Panc1 (cell line): ENCODE results near the gene CENPP. TPM values are rescaled to one million over a fixed set of nuclear protein-coding genes. Genes with fewer than 3 reads are reported as not detected.

Source experiments
- ATAC-seq: fragments of 200-7000 bp; cut with Tn5 transposase; 2 replicates; pipeline ENCODE4 v1.9.1; 2020; ENCODE audit warnings: mild to moderate bottlenecking, moderate library complexity
- BruUV-seq: library from RNA; stranded (reverse); fragments of 400-500 nt; replicated peaks from 2 replicates; lab custom pipeline; 2021; lab: Mats Ljungman, UMichigan
- CTCF ChIA-PET: fragments of 300-600 bp; sonication (Branson Sonifier 250); formaldehyde crosslinking; loops from one replicate; lab custom pipeline; 2022; ENCODE audit warnings: antibody characterized with exemption; lab: Charles Lee
- POLR2A ChIA-PET: fragments of 300-600 bp; sonication (Branson Sonifier 250); formaldehyde crosslinking; loops from one replicate; lab custom pipeline; 2022; ENCODE audit warnings: antibody characterized with exemption; lab: Charles Lee
- DNase-seq: peaks from one replicate; pipeline ENCODE4 v3.0.0-alpha.2; 2010; ENCODE audit warnings: low read depth, low spot score
- H3K27ac ChIP-seq: 2 replicates; pipeline ENCODE4 v1.5.1; 2011; ENCODE audit warnings: mild to moderate bottlenecking, low read length, inconsistent platforms
- H3K27me3 ChIP-seq: fragments of 200-500 bp; sonication (Bioruptor generic); 2 replicates; pipeline ENCODE4 v1.6.0; 2014; ENCODE audit warnings: low read length, inconsistent platforms; ENCODE audit not compliant: control insufficient read depth, insufficient read depth
- H3K36me3 ChIP-seq: fragments of 200-500 bp; sonication (Bioruptor generic); 2 replicates; pipeline ENCODE4 v1.5.1; 2014; ENCODE audit warnings: inconsistent platforms, mild to moderate bottlenecking, low read length, moderate library complexity; ENCODE audit not compliant: control insufficient read depth, insufficient read depth
- H3K4me1 ChIP-seq: 2 replicates; pipeline ENCODE4 v1.5.1; 2011; ENCODE audit warnings: inconsistent platforms, mild to moderate bottlenecking, low read length, moderate library complexity; ENCODE audit not compliant: control insufficient read depth, insufficient read depth
- H3K4me3 ChIP-seq, 2 experiments: 2 replicates each; pipeline ENCODE4 v1.5.1; 2011 to 2012; ENCODE audit warnings: low read depth in 2 of 2, low read length in 2 of 2, mild to moderate bottlenecking in 2 of 2, inconsistent platforms in 1 of 2, moderate library complexity in 1 of 2
- H3K9me3 ChIP-seq: fragments of 200-500 bp; sonication (Bioruptor generic); 2 replicates; pipeline ENCODE4 v1.5.1; 2014; ENCODE audit warnings: low read depth, mild to moderate bottlenecking, inconsistent platforms, low read length, moderate library complexity; ENCODE audit not compliant: control insufficient read depth, insufficient read depth
- POLR2AphosphoS5 ChIP-seq: IDR thresholded peaks from 2 replicates; pipeline ENCODE4 v1.6.1; 2012; ENCODE audit warnings: mild to moderate bottlenecking, low read depth, low read length, moderate library complexity
- SIN3A ChIP-seq: IDR thresholded peaks from 2 replicates; pipeline ENCODE4 v1.6.1; 2012; ENCODE audit warnings: low read depth, mild to moderate bottlenecking, low read length, moderate library complexity, borderline replicate concordance; ENCODE audit not compliant: insufficient read depth
- TCF7L2 ChIP-seq: IDR thresholded peaks from 2 replicates; pipeline ENCODE4 v1.6.1; 2011; ENCODE audit warnings: mild to moderate bottlenecking, low read depth, low read length, inconsistent platforms
- in situ Hi-C: cut with HindIII; loops from 2 replicates; pipeline ENCODE4 v1.10.0; 2016; ENCODE audit warnings: low sequenced_read_pairs, low pct_unique_long_range_greater_than_20kb
- intact Hi-C: fragments of 100-400 bp; cut with micrococcal nuclease; formaldehyde crosslinking; loops from one replicate; pipeline ENCODE4 v1.10.0; 2022; ENCODE audit not compliant: unreplicated experiment
- total RNA-seq: library from RNA; stranded (reverse); gene quantifications from one replicate; pipeline ENCODE4 v1.2.1, GENCODE V29; 2021; ENCODE audit not compliant: unreplicated experiment
- TF ChIP-seq, protein P1 (sequence below): fragments of 450-650 bp; IDR thresholded peaks from 2 replicates; pipeline ENCODE4 v1.5.1; 2017; ENCODE audit warnings: mild to moderate bottlenecking
- TF ChIP-seq, protein P2 (sequence below), 2 experiments: IDR thresholded peaks; 2 replicates each; pipeline ENCODE4 v1.6.1; 2011 to 2012; ENCODE audit warnings: low read depth in 2 of 2, control low read depth in 1 of 2, low read length in 1 of 2, mild to moderate bottlenecking in 1 of 2, moderate library complexity in 1 of 2; ENCODE audit not compliant: insufficient read depth in 1 of 2

Gene CENPP
- total RNA-seq, 1 experiment from 2014 or later = 6.7 TPM

DNA sequence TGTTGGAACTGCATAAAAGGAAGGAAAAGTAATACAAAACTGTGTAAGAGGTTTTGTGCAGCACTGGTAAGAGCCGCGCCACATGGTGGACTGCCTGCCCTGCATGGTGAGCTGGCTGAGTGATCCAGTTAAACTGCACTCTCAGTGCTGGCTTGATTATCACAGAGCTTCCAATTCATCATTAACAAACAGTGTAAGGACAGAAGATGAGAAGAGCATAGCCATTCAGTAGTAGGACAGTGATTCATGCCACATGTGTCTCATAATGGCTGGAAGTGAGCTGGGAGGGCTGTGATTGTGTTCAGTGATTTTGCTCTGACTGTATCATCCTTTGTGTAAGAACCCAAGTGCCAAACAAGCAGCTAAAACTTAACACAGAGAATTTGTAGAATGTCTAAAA is 142.5 kb downstream of the CENPP start:
- CTCF ChIA-PET = no interaction called here
- Histone ChIP-seq H3K27ac (no peak overlapping the region), H3K27me3 (no peaks in the 10 kb centered on the region), H3K9me3 (no peaks in the 10 kb centered on the region), H3K4me3 (no peak overlapping the region), H3K4me1 (no peaks in the 10 kb centered on the region), H3K36me3 (no peaks in the 10 kb centered on the region)
- intact Hi-C loops (no loop called here), in situ Hi-C loops (no loop called here)
- POLR2A ChIA-PET = no interaction called here
- BruUV-seq = no TSS peak
- ATAC-seq (no peak), DNase-seq (no peak)
- TF ChIP-seq, protein P1, sequence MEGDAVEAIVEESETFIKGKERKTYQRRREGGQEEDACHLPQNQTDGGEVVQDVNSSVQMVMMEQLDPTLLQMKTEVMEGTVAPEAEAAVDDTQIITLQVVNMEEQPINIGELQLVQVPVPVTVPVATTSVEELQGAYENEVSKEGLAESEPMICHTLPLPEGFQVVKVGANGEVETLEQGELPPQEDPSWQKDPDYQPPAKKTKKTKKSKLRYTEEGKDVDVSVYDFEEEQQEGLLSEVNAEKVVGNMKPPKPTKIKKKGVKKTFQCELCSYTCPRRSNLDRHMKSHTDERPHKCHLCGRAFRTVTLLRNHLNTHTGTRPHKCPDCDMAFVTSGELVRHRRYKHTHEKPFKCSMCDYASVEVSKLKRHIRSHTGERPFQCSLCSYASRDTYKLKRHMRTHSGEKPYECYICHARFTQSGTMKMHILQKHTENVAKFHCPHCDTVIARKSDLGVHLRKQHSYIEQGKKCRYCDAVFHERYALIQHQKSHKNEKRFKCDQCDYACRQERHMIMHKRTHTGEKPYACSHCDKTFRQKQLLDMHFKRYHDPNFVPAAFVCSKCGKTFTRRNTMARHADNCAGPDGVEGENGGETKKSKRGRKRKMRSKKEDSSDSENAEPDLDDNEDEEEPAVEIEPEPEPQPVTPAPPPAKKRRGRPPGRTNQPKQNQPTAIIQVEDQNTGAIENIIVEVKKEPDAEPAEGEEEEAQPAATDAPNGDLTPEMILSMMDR = no peak
- TF ChIP-seq, protein P2, sequence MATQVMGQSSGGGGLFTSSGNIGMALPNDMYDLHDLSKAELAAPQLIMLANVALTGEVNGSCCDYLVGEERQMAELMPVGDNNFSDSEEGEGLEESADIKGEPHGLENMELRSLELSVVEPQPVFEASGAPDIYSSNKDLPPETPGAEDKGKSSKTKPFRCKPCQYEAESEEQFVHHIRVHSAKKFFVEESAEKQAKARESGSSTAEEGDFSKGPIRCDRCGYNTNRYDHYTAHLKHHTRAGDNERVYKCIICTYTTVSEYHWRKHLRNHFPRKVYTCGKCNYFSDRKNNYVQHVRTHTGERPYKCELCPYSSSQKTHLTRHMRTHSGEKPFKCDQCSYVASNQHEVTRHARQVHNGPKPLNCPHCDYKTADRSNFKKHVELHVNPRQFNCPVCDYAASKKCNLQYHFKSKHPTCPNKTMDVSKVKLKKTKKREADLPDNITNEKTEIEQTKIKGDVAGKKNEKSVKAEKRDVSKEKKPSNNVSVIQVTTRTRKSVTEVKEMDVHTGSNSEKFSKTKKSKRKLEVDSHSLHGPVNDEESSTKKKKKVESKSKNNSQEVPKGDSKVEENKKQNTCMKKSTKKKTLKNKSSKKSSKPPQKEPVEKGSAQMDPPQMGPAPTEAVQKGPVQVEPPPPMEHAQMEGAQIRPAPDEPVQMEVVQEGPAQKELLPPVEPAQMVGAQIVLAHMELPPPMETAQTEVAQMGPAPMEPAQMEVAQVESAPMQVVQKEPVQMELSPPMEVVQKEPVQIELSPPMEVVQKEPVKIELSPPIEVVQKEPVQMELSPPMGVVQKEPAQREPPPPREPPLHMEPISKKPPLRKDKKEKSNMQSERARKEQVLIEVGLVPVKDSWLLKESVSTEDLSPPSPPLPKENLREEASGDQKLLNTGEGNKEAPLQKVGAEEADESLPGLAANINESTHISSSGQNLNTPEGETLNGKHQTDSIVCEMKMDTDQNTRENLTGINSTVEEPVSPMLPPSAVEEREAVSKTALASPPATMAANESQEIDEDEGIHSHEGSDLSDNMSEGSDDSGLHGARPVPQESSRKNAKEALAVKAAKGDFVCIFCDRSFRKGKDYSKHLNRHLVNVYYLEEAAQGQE (IDR thresholded peaks at IDR 0.05; ENCODE audit: insufficient read depth in 1 of 2, low read depth in 2 of 2, low read length in 1 of 2) = no peak
- TF ChIP-seq POLR2AphosphoS5 (no peak), TCF7L2 (no peak), SIN3A (no peak)

DNA sequence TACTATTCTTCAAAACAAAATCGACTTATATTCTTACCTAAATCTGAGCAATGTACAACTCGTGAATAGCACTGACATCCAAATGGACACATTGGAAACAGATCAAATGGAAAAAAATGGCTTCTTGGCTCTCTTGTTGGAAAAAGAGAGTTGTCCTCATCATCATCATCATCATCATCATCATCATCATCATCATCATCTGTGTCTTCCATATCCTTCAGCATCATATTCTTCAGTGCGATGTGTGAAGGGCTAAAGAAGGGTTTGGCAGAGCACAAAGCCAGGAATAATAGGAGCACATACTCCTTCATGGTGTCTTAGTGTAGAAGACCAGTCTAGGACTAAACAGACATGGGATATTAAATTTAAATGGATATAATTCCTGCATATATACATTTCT is 148.8 kb downstream of the CENPP start:
- no peaks in the 10 kb centered on the region for H3K27me3 ChIP-seq
- no peak overlapping the region for H3K4me3 ChIP-seq
- no peaks in the 10 kb centered on the region for H3K4me1 ChIP-seq
- no peak overlapping the region for H3K27ac ChIP-seq
- BruUV-seq = no TSS peak
- intact Hi-C loops (no loop called here), in situ Hi-C loops (no loop called here)
- TF ChIP-seq, protein P1 = no peak
- TF ChIP-seq TCF7L2 (no peak), SIN3A (no peak)
- no peak for DNase-seq
- ATAC-seq = no peak
- ChIA-PET CTCF (no interaction called here), POLR2A (no interaction called here)
- no peaks in the 10 kb centered on the region for H3K36me3 ChIP-seq
- H3K9me3 ChIP-seq = no peaks in the 10 kb centered on the region

DNA sequence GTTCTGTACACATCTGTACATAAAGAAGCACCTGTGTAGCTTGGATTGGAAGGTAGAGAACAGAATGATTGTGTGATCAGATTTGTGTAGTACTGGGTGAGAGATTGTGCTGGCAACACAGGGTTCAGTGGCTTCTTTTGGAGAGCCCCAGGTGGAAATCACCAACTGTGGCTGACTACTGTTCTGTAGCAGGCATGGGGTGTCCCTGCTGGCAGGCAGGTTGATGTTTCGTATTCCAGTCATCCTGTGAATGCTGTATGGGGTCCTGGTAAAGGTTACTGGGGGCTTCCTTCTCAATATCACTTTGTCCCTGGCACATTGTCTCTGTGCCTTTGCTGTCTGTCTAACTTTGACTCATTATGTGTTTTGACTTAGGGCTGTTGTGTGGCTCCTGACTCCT is 151.2 kb downstream of the CENPP start:
- TF ChIP-seq, protein P2 (IDR thresholded peaks at IDR 0.05; ENCODE audit: insufficient read depth in 1 of 2, low read depth in 2 of 2, low read length in 1 of 2) = no peak
- POLR2A ChIA-PET = no interaction called here
- Histone ChIP-seq H3K4me1 (no peaks in the 10 kb centered on the region), H3K36me3 (no peaks in the 10 kb centered on the region), H3K27me3 (no peaks in the 10 kb centered on the region), H3K9me3 (no peaks in the 10 kb centered on the region), H3K4me3 (no peak overlapping the region), H3K27ac (no peak overlapping the region)
- intact Hi-C loops (no loop called here), in situ Hi-C loops (no loop called here)
- CTCF ChIA-PET = no interaction called here
- BruUV-seq = no TSS peak
- no peak for ATAC-seq
- DNase-seq = no peak
